ENCODE results near the gene BRIP1. TPM values are rescaled to one million over a fixed set of nuclear protein-coding genes. Genes with fewer than 3 reads are reported as not detected.

Gene BRIP1
- total RNA-seq, 1 donor from 2014 or later = 6.4 TPM

- H2AFZ ChIP-seq (ENCODE audit: low read depth, low read length) = no peak overlapping the region
- no peaks in the 10 kb centered on the region for H3K9me3 ChIP-seq (ENCODE audit: insufficient read depth, low read depth, low read length)
- H3K4me2 ChIP-seq (ENCODE audit: low read length) = no peak overlapping the region
- Mint-ChIP-seq H3K27me3 (ENCODE audit: low read depth, unreplicated experiment) (no peaks in the 10 kb centered on the region), H3K9me3 (ENCODE audit: unreplicated experiment) (no peaks in the 10 kb centered on the region), H3K36me3 (ENCODE audit: low read depth, unreplicated experiment) (no peaks in the 10 kb centered on the region), H3K4me3 (ENCODE audit: unreplicated experiment) (no peak overlapping the region), H3K27ac (ENCODE audit: unreplicated experiment) (no peak overlapping the region), H3K4me1 (ENCODE audit: low read depth, unreplicated experiment) (no peaks in the 10 kb centered on the region)
- H3K79me2 ChIP-seq (ENCODE audit: insufficient read depth, low read length) = peaks cover 60% of the 10 kb centered on the region
- no peaks in the 10 kb centered on the region for H3K27me3 ChIP-seq (ENCODE audit: insufficient read depth, low read length)
- FAIRE-seq (no peak), DNase-seq (ENCODE audit: low read depth) (no peak)
- no peak overlapping the region for H3K4me3 ChIP-seq (ENCODE audit: insufficient read depth, low read depth, low read length)
- no peak overlapping the region for H3K9ac ChIP-seq (ENCODE audit: low read length)
- no peak for TF ChIP-seq EZH2 (IDR thresholded peaks at IDR 0.05; ENCODE audit: insufficient read depth, low read length)
- no peak for TF ChIP-seq CTCF (IDR thresholded peaks at IDR 0.05; ENCODE audit: insufficient read depth, low read depth, low read length)
- no peak overlapping the region for H3K27ac ChIP-seq (ENCODE audit: low read depth, low read length)
- H4K20me1 ChIP-seq (ENCODE audit: insufficient read depth, low read length) = no peaks in the 10 kb centered on the region
- no peaks in the 10 kb centered on the region for H3K4me1 ChIP-seq (ENCODE audit: insufficient read depth, low read length)
- peaks cover 17% of the 10 kb centered on the region for H3K36me3 ChIP-seq (ENCODE audit: insufficient read depth, low read length)
Measured at GRCh38 chr17:61852857-61853256, 10.5 kb downstream of the BRIP1 start.

GRCh38 chr17:61849674-61850073, 13.7 kb downstream of the BRIP1 start:
- no peak for TF ChIP-seq EZH2 (IDR thresholded peaks at IDR 0.05; ENCODE audit: insufficient read depth, low read length)
- TF ChIP-seq CTCF (IDR thresholded peaks at IDR 0.05; ENCODE audit: insufficient read depth, low read depth, low read length) = no peak
- Mint-ChIP-seq H3K27ac (ENCODE audit: unreplicated experiment) (no peak overlapping the region), H3K27me3 (ENCODE audit: low read depth, unreplicated experiment) (no peaks in the 10 kb centered on the region), H3K36me3 (ENCODE audit: low read depth, unreplicated experiment) (no peaks in the 10 kb centered on the region), H3K4me3 (ENCODE audit: unreplicated experiment) (no peak overlapping the region), H3K9me3 (ENCODE audit: unreplicated experiment) (no peaks in the 10 kb centered on the region), H3K4me1 (ENCODE audit: low read depth, unreplicated experiment) (no peaks in the 10 kb centered on the region)
- Histone ChIP-seq H2AFZ (ENCODE audit: low read depth, low read length) (no peak overlapping the region), H3K36me3 (ENCODE audit: insufficient read depth, low read length) (peaks cover 6% of the 10 kb centered on the region), H3K4me2 (ENCODE audit: low read length) (no peak overlapping the region), H3K9me3 (ENCODE audit: insufficient read depth, low read depth, low read length) (no peaks in the 10 kb centered on the region), H3K4me1 (ENCODE audit: insufficient read depth, low read length) (no peaks in the 10 kb centered on the region), H3K79me2 (ENCODE audit: insufficient read depth, low read length) (peaks cover 35% of the 10 kb centered on the region), H3K27ac (ENCODE audit: low read depth, low read length) (no peak overlapping the region), H3K27me3 (ENCODE audit: insufficient read depth, low read length) (no peaks in the 10 kb centered on the region), H3K9ac (ENCODE audit: low read length) (no peak overlapping the region), H3K4me3 (ENCODE audit: insufficient read depth, low read depth, low read length) (no peak overlapping the region), H4K20me1 (ENCODE audit: insufficient read depth, low read length) (no peaks in the 10 kb centered on the region)
- DNase-seq (ENCODE audit: low read depth) (no peak), FAIRE-seq (no peak)

GRCh38 chr17:61848896-61849295, 14.4 kb downstream of the BRIP1 start:
- TF ChIP-seq CTCF (IDR thresholded peaks at IDR 0.05; ENCODE audit: insufficient read depth, low read depth, low read length) (no peak), EZH2 (IDR thresholded peaks at IDR 0.05; ENCODE audit: insufficient read depth, low read length) (no peak)
- no peaks in the 10 kb centered on the region for H3K9me3 ChIP-seq (ENCODE audit: insufficient read depth, low read depth, low read length)
- H3K36me3 Mint-ChIP-seq (ENCODE audit: low read depth, unreplicated experiment) = no peaks in the 10 kb centered on the region
- no peaks in the 10 kb centered on the region for H3K9me3 Mint-ChIP-seq (ENCODE audit: unreplicated experiment)
- H3K27ac Mint-ChIP-seq (ENCODE audit: unreplicated experiment) = no peak overlapping the region
- peaks cover 9% of the 10 kb centered on the region for H3K36me3 ChIP-seq (ENCODE audit: insufficient read depth, low read length)
- H3K27me3 Mint-ChIP-seq (ENCODE audit: low read depth, unreplicated experiment) = no peaks in the 10 kb centered on the region
- H3K27ac ChIP-seq (ENCODE audit: low read depth, low read length) = no peak overlapping the region
- no peak overlapping the region for H2AFZ ChIP-seq (ENCODE audit: low read depth, low read length)
- no peaks in the 10 kb centered on the region for H3K4me1 Mint-ChIP-seq (ENCODE audit: low read depth, unreplicated experiment)
- H3K9ac ChIP-seq (ENCODE audit: low read length) = no peak overlapping the region
- no peaks in the 10 kb centered on the region for H4K20me1 ChIP-seq (ENCODE audit: insufficient read depth, low read length)
- FAIRE-seq (no peak), DNase-seq (ENCODE audit: low read depth) (no peak)
- H3K4me1 ChIP-seq (ENCODE audit: insufficient read depth, low read length) = no peaks in the 10 kb centered on the region
- peaks cover 28% of the 10 kb centered on the region for H3K79me2 ChIP-seq (ENCODE audit: insufficient read depth, low read length)
- H3K4me3 ChIP-seq (ENCODE audit: insufficient read depth, low read depth, low read length) = no peak overlapping the region
- H3K4me2 ChIP-seq (ENCODE audit: low read length) = no peak overlapping the region
- no peaks in the 10 kb centered on the region for H3K27me3 ChIP-seq (ENCODE audit: insufficient read depth, low read length)
- H3K4me3 Mint-ChIP-seq (ENCODE audit: unreplicated experiment) = no peak overlapping the region
